ENCODE results near the gene RNF31. TPM values are rescaled to one million over a fixed set of nuclear protein-coding genes. Genes with fewer than 3 reads are reported as not detected.
A peak's percentile ranks its signal among the peaks of the same experiment; 100 is the strongest.

RNF31 gene
- total and polyA plus RNA-seq, 2 of the 13 experiments (the other 11 are each of a cell fraction or from before 2014, with no cell fraction given): 48.2 to 86.8 TPM

DNA sequence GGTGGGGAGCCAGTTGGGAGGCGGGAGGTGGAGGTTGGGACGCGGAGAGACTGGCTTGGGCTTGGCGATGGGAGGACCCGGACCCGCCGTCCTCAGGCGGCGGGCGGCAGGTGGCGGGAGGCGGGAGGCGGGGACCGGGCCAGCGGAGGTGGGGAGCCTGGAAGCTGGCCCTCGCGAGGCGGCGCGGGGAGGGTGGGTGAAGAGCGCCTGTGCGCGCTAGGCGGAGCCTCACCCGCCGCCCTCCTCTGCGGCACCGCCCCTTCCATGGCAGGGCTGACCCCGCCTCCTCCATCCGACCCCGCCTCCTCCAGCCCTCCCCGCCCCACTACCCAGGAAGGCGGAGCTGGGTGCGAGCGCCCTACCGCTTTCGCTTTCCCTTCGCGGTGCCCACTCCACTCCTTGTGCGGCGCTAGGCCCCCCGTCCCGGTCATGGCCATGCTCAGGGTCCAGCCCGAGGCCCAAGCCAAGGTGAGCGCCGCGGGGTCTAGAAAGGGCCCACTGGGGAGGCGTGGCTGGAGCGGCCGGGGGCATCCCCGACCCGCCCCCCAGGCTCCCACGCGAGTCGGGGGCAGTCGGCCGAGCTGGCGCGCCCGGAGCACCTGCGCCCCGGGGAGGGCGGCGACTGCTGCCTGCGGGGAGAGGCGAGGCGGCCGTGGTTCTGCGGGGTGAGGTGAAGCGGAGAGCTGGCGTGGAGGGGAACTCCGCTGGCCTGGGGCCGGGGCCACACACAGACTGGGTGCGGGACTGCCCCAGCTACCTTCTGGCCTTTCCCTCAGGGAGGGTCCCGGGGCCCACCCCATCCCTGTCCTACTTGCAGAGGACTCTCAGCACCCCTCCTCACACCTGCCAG lies 11.2 kb upstream of the RNF31 start, which contains the start of gene PSME1 (continued):
- TF ChIP-seq ZNF446 (CRISPR knock-in tag; IDR thresholded peaks at IDR 0.05) (no peak), RBFOX2 (IDR thresholded peaks at IDR 0.05; ENCODE audit: low read depth, low read length) (peak; percentile 98), CENPX (CRISPR knock-in tag; IDR thresholded peaks at IDR 0.05) (no peak), ATF1 (CRISPR knock-in tag; IDR thresholded peaks at IDR 0.05) (no peak), HNRNPLL (IDR thresholded peaks at IDR 0.05; ENCODE audit: low read depth, low read length, poor library complexity, severe bottlenecking) (peak; percentile 87), GABPA (IDR thresholded peaks at IDR 0.05; ENCODE audit: low read depth, low read length) (no peak), GABPA (CRISPR knock-in tag; IDR thresholded peaks at IDR 0.05; ENCODE audit: low read depth) (no peak), FOXP4 (CRISPR knock-in tag; IDR thresholded peaks at IDR 0.05) (peak; percentile 50; the same call in 1 of the 2 replicates), ZNF780A (CRISPR knock-in tag; IDR thresholded peaks at IDR 0.05) (no peak), ZNF253 (CRISPR knock-in tag; IDR thresholded peaks at IDR 0.05; ENCODE audit: borderline replicate concordance) (0 out of 2 replicates have a peak, but pooled peaks have one; percentile 49), ZNF572 (CRISPR knock-in tag; IDR thresholded peaks at IDR 0.05) (no peak), HOXA7 (CRISPR knock-in tag; IDR thresholded peaks at IDR 0.05) (no peak), KLF9 (CRISPR knock-in tag; IDR thresholded peaks at IDR 0.05; ENCODE audit: low read depth) (peak; percentile 35; the same call in 1 of the 2 replicates), CHD2 (IDR thresholded peaks at IDR 0.05; ENCODE audit: low read depth, low read length) (peak; percentile 89), MLX (CRISPR knock-in tag; IDR thresholded peaks at IDR 0.05) (peak; percentile 61; the same call in 1 of the 2 replicates), NFIB (CRISPR knock-in tag; IDR thresholded peaks at IDR 0.05; ENCODE audit: borderline replicate concordance) (no peak), FOXC1 (CRISPR knock-in tag; IDR thresholded peaks at IDR 0.05; ENCODE audit: borderline replicate concordance) (no peak), CREB1 (IDR thresholded peaks at IDR 0.05) (no peak), CREB1 (CRISPR knock-in tag; IDR thresholded peaks at IDR 0.05) (no peak), HMG20B (CRISPR knock-in tag; conservative IDR thresholded peaks at IDR 0.05) (peak; percentile 75), DNMT1 (CRISPR knock-in tag; IDR thresholded peaks at IDR 0.05) (peak; percentile 66; the same call in 1 of the 2 replicates)
- TF ChIP-seq, protein P1, sequence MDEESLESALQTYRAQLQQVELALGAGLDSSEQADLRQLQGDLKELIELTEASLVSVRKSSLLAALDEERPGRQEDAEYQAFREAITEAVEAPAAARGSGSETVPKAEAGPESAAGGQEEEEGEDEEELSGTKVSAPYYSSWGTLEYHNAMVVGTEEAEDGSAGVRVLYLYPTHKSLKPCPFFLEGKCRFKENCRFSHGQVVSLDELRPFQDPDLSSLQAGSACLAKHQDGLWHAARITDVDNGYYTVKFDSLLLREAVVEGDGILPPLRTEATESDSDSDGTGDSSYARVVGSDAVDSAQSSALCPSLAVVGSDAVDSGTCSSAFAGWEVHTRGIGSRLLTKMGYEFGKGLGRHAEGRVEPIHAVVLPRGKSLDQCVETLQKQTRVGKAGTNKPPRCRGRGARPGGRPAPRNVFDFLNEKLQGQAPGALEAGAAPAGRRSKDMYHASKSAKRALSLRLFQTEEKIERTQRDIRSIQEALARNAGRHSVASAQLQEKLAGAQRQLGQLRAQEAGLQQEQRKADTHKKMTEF (CRISPR knock-in tag; IDR thresholded peaks at IDR 0.05): peak; percentile 78; the same call in 1 of the 2 replicates
- TF ChIP-seq, protein P2, sequence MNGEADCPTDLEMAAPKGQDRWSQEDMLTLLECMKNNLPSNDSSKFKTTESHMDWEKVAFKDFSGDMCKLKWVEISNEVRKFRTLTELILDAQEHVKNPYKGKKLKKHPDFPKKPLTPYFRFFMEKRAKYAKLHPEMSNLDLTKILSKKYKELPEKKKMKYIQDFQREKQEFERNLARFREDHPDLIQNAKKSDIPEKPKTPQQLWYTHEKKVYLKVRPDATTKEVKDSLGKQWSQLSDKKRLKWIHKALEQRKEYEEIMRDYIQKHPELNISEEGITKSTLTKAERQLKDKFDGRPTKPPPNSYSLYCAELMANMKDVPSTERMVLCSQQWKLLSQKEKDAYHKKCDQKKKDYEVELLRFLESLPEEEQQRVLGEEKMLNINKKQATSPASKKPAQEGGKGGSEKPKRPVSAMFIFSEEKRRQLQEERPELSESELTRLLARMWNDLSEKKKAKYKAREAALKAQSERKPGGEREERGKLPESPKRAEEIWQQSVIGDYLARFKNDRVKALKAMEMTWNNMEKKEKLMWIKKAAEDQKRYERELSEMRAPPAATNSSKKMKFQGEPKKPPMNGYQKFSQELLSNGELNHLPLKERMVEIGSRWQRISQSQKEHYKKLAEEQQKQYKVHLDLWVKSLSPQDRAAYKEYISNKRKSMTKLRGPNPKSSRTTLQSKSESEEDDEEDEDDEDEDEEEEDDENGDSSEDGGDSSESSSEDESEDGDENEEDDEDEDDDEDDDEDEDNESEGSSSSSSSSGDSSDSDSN (CRISPR knock-in tag; IDR thresholded peaks at IDR 0.05): peak; percentile 100

Measured in HepG2 (cell line).